GM03348 (cell line): ENCODE measurements around the gene IQSEC1.

Experiments used
- DNase-seq: peaks from one replicate; pipeline ENCODE4 v3.0.0; 2012; ENCODE audit warnings: low spot score

Gene IQSEC1

GRCh38 chr3:13106308-13107001 is 33.2 kb upstream of the IQSEC1 start:
- no peak for DNase-seq

GRCh38 chr3:13105896-13106250 is 32.6 kb upstream of the IQSEC1 start:
- DNase-seq: no peak

- no peak for DNase-seq
Observed at GRCh38 chr3:13105181-13105895, 32.1 kb upstream of the IQSEC1 start.

GRCh38 chr3:13104511-13104910 is 31.3 kb upstream of the IQSEC1 start:
- no peak for DNase-seq

GRCh38 chr3:13103416-13104058 is 30.3 kb upstream of the IQSEC1 start:
- DNase-seq: no peak

GRCh38 chr3:13102386-13103345 is 29.4 kb upstream of the IQSEC1 start:
- DNase-seq: no peak

GRCh38 chr3:13099707-13100106 is 26.5 kb upstream of the IQSEC1 start:
- DNase-seq: no peak

- DNase-seq: no peak
Observed at GRCh38 chr3:13098192-13098988, 25.2 kb upstream of the IQSEC1 start.

GRCh38 chr3:13096356-13096755 is 23.1 kb upstream of the IQSEC1 start:
- no peak for DNase-seq

- DNase-seq: no peak
Observed at GRCh38 chr3:13095408-13095937, 22.2 kb upstream of the IQSEC1 start.

- DNase-seq: no peak
Observed at GRCh38 chr3:13093687-13094086, 20.5 kb upstream of the IQSEC1 start.

GRCh38 chr3:13092621-13093617 is 19.7 kb upstream of the IQSEC1 start:
- DNase-seq: no peak

GRCh38 chr3:13091898-13092611 is 18.8 kb upstream of the IQSEC1 start:
- DNase-seq: peak; percentile 87

GRCh38 chr3:13088028-13089006 is 15.1 kb upstream of the IQSEC1 start:
- no peak for DNase-seq

- DNase-seq: no peak
Observed at GRCh38 chr3:13087320-13087990, 14.2 kb upstream of the IQSEC1 start.

GRCh38 chr3:13086531-13086981 is 13.3 kb upstream of the IQSEC1 start:
- DNase-seq: no peak

GRCh38 chr3:13085846-13086179 is 12.6 kb upstream of the IQSEC1 start:
- no peak for DNase-seq
